HepG2 (cell line): ENCODE results near the gene ARFGAP2. TPM values are rescaled to one million over a fixed set of nuclear protein-coding genes. Genes with fewer than 3 reads are reported as not detected.
"Not testable (repeated sequence)": the region's sequence is repeated elsewhere in the genome, so short reads cannot be mapped to it uniquely, and the experiment has no call there.

ENCODE experiments used
- ATAC-seq: fragments of 200-7000 bp; cut with Tn5 transposase; 3 replicates; pipeline ENCODE4 v1.9.1; 2020; ENCODE audit warnings: mild to moderate bottlenecking, moderate library complexity
- BruUV-seq: library from RNA; stranded (reverse); fragments of 400-500 nt; replicated peaks from 2 replicates; lab custom pipeline; 2021; lab: Mats Ljungman, UMichigan
- CTCF ChIA-PET: fragments of 300-600 bp; formaldehyde crosslinking; extraction: SDS; loops from one replicate; lab custom pipeline; 2021; ENCODE audit warnings: low total read pairs, inconsistent platforms, low intra/inter-chr PET ratio; lab: Yijun Ruan, JAX
- POLR2A ChIA-PET: fragments of 350-600 bp; sonication (Branson Sonifier 250); formaldehyde crosslinking; loops from one replicate; lab custom pipeline; 2020; ENCODE audit warnings: antibody characterized with exemption, inconsistent platforms; lab: Yijun Ruan, JAX
- DNase-seq: peaks from one replicate; pipeline ENCODE4 v3.0.0-alpha.2; 2015; ENCODE audit warnings: low spot score
- FAIRE-seq: peaks from 3 replicates; lab custom pipeline; 2011; peaks lifted over from hg19 to GRCh38; lab: Jason Lieb, UNC
- H2AFZ ChIP-seq: one replicate; pipeline ENCODE4 v1.6.1; 2011; ENCODE audit warnings: low read length, inconsistent platforms
- H3K27ac ChIP-seq: fragments of 300-600 bp; 3 replicates; pipeline ENCODE4 v1.8.0; 2011; ENCODE audit warnings: mixed run types, mild to moderate bottlenecking, mixed read lengths, low read length, inconsistent platforms; ENCODE audit not compliant: insufficient read depth; ENCODE audit errors: extremely low read length
- H3K27me3 ChIP-seq, 2 experiments: fragments of 200-600 bp in 1 of 2; 2 replicates in 1 of 2; 3 replicates in 1 of 2; pipeline versions ENCODE4 v1.6.0 to v1.8.0; 2011; ENCODE audit warnings: low read length in 2 of 2, mild to moderate bottlenecking in 2 of 2, moderate library complexity in 2 of 2, inconsistent platforms in 1 of 2; ENCODE audit not compliant: insufficient read depth in 2 of 2, control insufficient read depth in 1 of 2
- H3K36me3 ChIP-seq, 2 experiments: fragments of 200-600 bp in 1 of 2; replicated peaks in 1 of 2; 2 replicates in 1 of 2; 3 replicates in 1 of 2; pipeline versions ENCODE4 v1.5.1 to v1.8.0; 2011; ENCODE audit warnings: low read length in 2 of 2, inconsistent platforms in 1 of 2; ENCODE audit not compliant: insufficient read depth in 2 of 2, control insufficient read depth in 1 of 2
- H3K4me1 ChIP-seq: 2 replicates; pipeline ENCODE4 v1.5.1; 2012; ENCODE audit warnings: low read length, inconsistent platforms; ENCODE audit not compliant: insufficient read depth
- H3K4me2 ChIP-seq: 2 replicates; pipeline ENCODE4 v1.6.0; 2011; ENCODE audit warnings: low read depth, low read length, inconsistent platforms
- H3K4me3 ChIP-seq, 3 experiments: fragments of 200-600 bp in 1 of 3; sonication (generic), shearing (Covaris generic) in 1 of 3; replicated peaks in 1 of 3; 2 replicates each; pipeline ENCODE4 v1.5.1; 2011 to 2016; ENCODE audit warnings: low read length in 3 of 3, inconsistent platforms in 2 of 3, low read depth in 2 of 3, mild to moderate bottlenecking in 2 of 3, control low read depth in 1 of 3, mixed read lengths in 1 of 3; ENCODE audit not compliant: insufficient read depth in 1 of 3
- H3K79me2 ChIP-seq: one replicate; pipeline ENCODE4 v1.6.1; 2011; ENCODE audit warnings: low read length, inconsistent platforms; ENCODE audit not compliant: insufficient read depth
- H3K9ac ChIP-seq: 2 replicates; pipeline ENCODE4 v1.6.0; 2011; ENCODE audit warnings: mild to moderate bottlenecking, low read depth, low read length, inconsistent platforms; ENCODE audit not compliant: insufficient read depth
- H3K9me3 ChIP-seq: 2 replicates; pipeline ENCODE4 v1.5.1; 2012; ENCODE audit warnings: mild to moderate bottlenecking, low read length
- H4K20me1 ChIP-seq: 2 replicates; pipeline ENCODE4 v1.6.0; 2011; ENCODE audit warnings: inconsistent platforms, mild to moderate bottlenecking, low read length, moderate library complexity; ENCODE audit not compliant: insufficient read depth
- ARNT2 ChIP-seq: sonication (generic); formaldehyde crosslinking; IDR thresholded peaks from 2 replicates; pipeline ENCODE4 v1.8.0; 2022; ENCODE audit warnings: mild to moderate bottlenecking, low read depth, missing genetic modification reagents, moderate library complexity
- CEBPG ChIP-seq: IDR thresholded peaks from 2 replicates; pipeline ENCODE4 v1.6.1; 2016
- CHCHD3 ChIP-seq: sonication (generic); formaldehyde crosslinking; IDR thresholded peaks from 2 replicates; pipeline ENCODE4 v1.8.0; 2022; ENCODE audit warnings: mild to moderate bottlenecking, missing genetic modification reagents, moderate library complexity
- ELK4 ChIP-seq: sonication (generic); formaldehyde crosslinking; IDR thresholded peaks from 2 replicates; pipeline ENCODE4 v1.9.0; 2021; ENCODE audit warnings: missing genetic modification reagents, borderline replicate concordance
- HCFC1 ChIP-seq: fragments of 150-350 bp; IDR thresholded peaks from 2 replicates; pipeline ENCODE4 v1.6.1; 2014; ENCODE audit warnings: low read depth, low read length
- MAFK ChIP-seq, 2 experiments: IDR thresholded peaks in 1 of 2; conservative IDR thresholded peaks in 1 of 2; 2 replicates each; pipeline ENCODE4 v1.6.1; 2011; ENCODE audit warnings: improper control_type of control experiment in 2 of 2, low read length in 2 of 2
- TEAD2 ChIP-seq: sonication (generic); formaldehyde crosslinking; IDR thresholded peaks from 2 replicates; pipeline ENCODE4 v1.9.0; 2021; ENCODE audit warnings: missing genetic modification reagents
- ZBTB25 ChIP-seq: IDR thresholded peaks from 2 replicates; pipeline ENCODE4 v1.6.1; 2018; ENCODE audit warnings: missing genetic modification reagents
- ZFAT ChIP-seq: sonication (generic); formaldehyde crosslinking; conservative IDR thresholded peaks from 2 replicates; pipeline ENCODE4 v1.8.1; 2023; ENCODE audit warnings: missing genetic modification reagents, inconsistent platforms
- ZFP90 ChIP-seq: sonication (generic); formaldehyde crosslinking; IDR thresholded peaks from 2 replicates; pipeline ENCODE4 v1.8.0; 2022; ENCODE audit warnings: missing genetic modification reagents, mild to moderate bottlenecking, inconsistent platforms, borderline replicate concordance
- ZNF121 ChIP-seq: sonication (generic); formaldehyde crosslinking; IDR thresholded peaks from 2 replicates; pipeline ENCODE4 v1.5.0; 2020; ENCODE audit warnings: mild to moderate bottlenecking, missing genetic modification reagents
- ZNF343 ChIP-seq: sonication (generic); formaldehyde crosslinking; IDR thresholded peaks from 2 replicates; pipeline ENCODE4 v1.4.0; 2020; ENCODE audit warnings: mild to moderate bottlenecking, missing genetic modification reagents
- ZNF468 ChIP-seq: sonication (generic); formaldehyde crosslinking; IDR thresholded peaks from 2 replicates; pipeline ENCODE4 v1.8.0; 2022; ENCODE audit warnings: mild to moderate bottlenecking, moderate library complexity, missing genetic modification reagents
- ZSCAN22 ChIP-seq: sonication (generic); formaldehyde crosslinking; IDR thresholded peaks from 2 replicates; pipeline ENCODE4 v1.4.0; 2020; ENCODE audit warnings: mild to moderate bottlenecking, missing genetic modification reagents
- WGBS: methylation state at CpG from one replicate; pipeline ENCODE4 v1.1.6; 2017; ENCODE audit warnings: low lambda C conversion rate; 5-methylcytosine and 5-hydroxymethylcytosine counted together
- in situ Hi-C: cut with HindIII; loops from 2 replicates; pipeline ENCODE4 v1.10.0; 2017; ENCODE audit warnings: low pct_unique_long_range_greater_than_20kb; ENCODE audit not compliant: extremely low pct_ligation_motif_present
- intact Hi-C: fragments of 100-400 bp; cut with micrococcal nuclease; formaldehyde crosslinking; loops from one replicate; pipeline ENCODE4 v1.10.0; 2022; ENCODE audit not compliant: unreplicated experiment
- polyA plus RNA-seq, 8 experiments: library from polyadenylated mRNA; depleted of rRNA in 3 of 8; stranded (reverse) in 7 of 8; unstranded in 1 of 8; fragments of >200 nt; fragmentation: Illumina TruSeq in 4 of 8; extraction: Trizol in 4 of 8; gene quantifications; 2 replicates each; pipeline versions ENCODE4 v1.2.1 to v1.2.3, GENCODE V29; 2011 to 2016; ENCODE audit warnings: low read depth in 4 of 8, missing spikeins in 1 of 8, mixed read lengths in 1 of 8; ENCODE audit not compliant: insufficient read depth in 1 of 8
- total RNA-seq, 5 experiments: library from RNA; depleted of rRNA; stranded (reverse); fragments of >200 nt; fragmentation: Illumina TruSeq; extraction: Trizol; gene quantifications; 2 replicates each; pipeline ENCODE4 v1.2.3, GENCODE V29; 2016; ENCODE audit warnings: low read depth in 1 of 5

ARFGAP2 gene
- total and polyA plus RNA-seq, 2 of the 13 experiments (the other 11 are each of a cell fraction or from before 2014, with no cell fraction given): 32.3 to 75.3 TPM

- peak; percentile 49; the same call in 1 of the 2 replicates for TF ChIP-seq ZNF121 (CRISPR knock-in tag)
- CTCF ChIA-PET, in situ Hi-C loops, H3K9ac ChIP-seq, H3K27ac ChIP-seq, intact Hi-C loops, BruUV-seq, ATAC-seq, H3K36me3 ChIP-seq, H3K79me2 ChIP-seq, H3K27me3 ChIP-seq, H2AFZ ChIP-seq, DNase-seq, H3K4me2 ChIP-seq, H3K9me3 ChIP-seq, FAIRE-seq, H4K20me1 ChIP-seq, H3K4me3 ChIP-seq: not testable (repeated sequence)
- POLR2A ChIA-PET: interaction anchor here (1.2 to 4.2 kb wide), 4 partner anchors 9 to 42 kb away, joined by 5 to 33 read pairs (median 14); partner anchors contain the start of genes ACP2 and DDB2
- peaks cover 60% of the 10 kb centered on the region for H3K4me1 ChIP-seq
- 58% methylated on average over 5 of the region's 5 CpGs for WGBS
Measured at GRCh38 chr11:47206577-47206976, 29.9 kb upstream of the ARFGAP2 start.

- DNase-seq (no peak), ATAC-seq (peak; percentile 34; the same call in 2 of the 3 replicates), FAIRE-seq (no peak)
- Histone ChIP-seq H3K27ac (no peak overlapping the region), H3K36me3 (no peaks in the 10 kb centered on the region), H3K27me3 (no peaks in the 10 kb centered on the region), H3K9ac (no peak overlapping the region), H3K79me2 (no peaks in the 10 kb centered on the region), H3K4me3 (no peak overlapping the region), H3K4me1 (peaks cover 63% of the 10 kb centered on the region), H3K9me3 (no peaks in the 10 kb centered on the region), H3K4me2 (no peak overlapping the region), H2AFZ (no peak overlapping the region), H4K20me1 (no peaks in the 10 kb centered on the region)
- in situ Hi-C loops: no loop called here
- intact Hi-C loops: no loop called here
- BruUV-seq: no TSS peak
- TF ChIP-seq ZBTB25 (no peak), ZFAT (CRISPR knock-in tag) (no peak), ZNF468 (no peak), HCFC1 (no peak), ZSCAN22 (CRISPR knock-in tag) (no peak), ZNF343 (CRISPR knock-in tag) (no peak), ELK4 (no peak), ARNT2 (no peak), CEBPG (no peak), ZFP90 (CRISPR knock-in tag) (no peak), CHCHD3 (CRISPR knock-in tag) (no peak), MAFK (conservative IDR thresholded peaks at IDR 0.05 in 1 of 2, IDR thresholded peaks at IDR 0.05 in 1 of 2; ENCODE audit: low read length in 2 of 2) (no peak), TEAD2 (CRISPR knock-in tag) (no peak)
- POLR2A ChIA-PET: interaction anchor here (0.7 to 4.2 kb wide), 4 partner anchors 10 to 19 kb away, joined by 3 to 33 read pairs (median 12); partner anchors contain the start of gene DDB2
- 85% methylated on average over 2 of the region's 2 CpGs for WGBS
- CTCF ChIA-PET: no interaction called here
Measured at GRCh38 chr11:47204637-47204989, 27.9 kb upstream of the ARFGAP2 start.
